ENCODE measurements around the gene TMEM255B. TPM values are rescaled to one million over a fixed set of nuclear protein-coding genes. Genes with fewer than 3 reads are reported as not detected.
"Not testable (repeated sequence)": the region's sequence is repeated elsewhere in the genome, so short reads cannot be mapped to it uniquely, and the experiment has no call there.

TMEM255B gene
- total and polyA plus RNA-seq, 9 of the 15 experiments (the other 6 are each of a cell fraction or from before 2014, with no cell fraction given), result 0.01 to 0.75 (median 0.23) TPM

DNA sequence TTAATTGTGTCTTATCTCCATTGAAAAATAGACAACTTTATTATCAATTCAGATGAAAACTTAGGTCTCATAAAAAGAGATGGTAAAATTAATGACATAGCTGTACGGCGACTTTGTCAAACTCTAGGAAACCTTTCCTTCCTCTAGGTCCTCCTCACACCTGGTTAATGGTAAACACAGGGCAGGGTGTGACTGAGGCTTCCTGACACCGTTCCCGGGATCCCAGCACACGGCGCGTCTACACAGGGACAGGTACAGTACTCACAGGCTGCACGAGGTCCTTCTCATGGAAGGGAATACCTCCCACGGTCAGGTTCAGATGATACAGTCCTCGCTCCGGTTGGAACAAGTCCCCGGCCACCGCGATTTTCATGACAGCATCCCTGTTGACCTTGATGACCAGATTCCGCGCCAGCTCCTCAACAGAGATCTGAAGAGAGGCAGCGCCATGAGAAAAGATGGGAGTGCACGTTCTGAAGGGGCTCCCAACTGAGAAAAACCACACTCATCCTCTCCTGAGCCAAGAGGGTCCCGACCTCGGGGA is 69.3 kb downstream of the TMEM255B start (continued):
- TF ChIP-seq, protein P1, sequence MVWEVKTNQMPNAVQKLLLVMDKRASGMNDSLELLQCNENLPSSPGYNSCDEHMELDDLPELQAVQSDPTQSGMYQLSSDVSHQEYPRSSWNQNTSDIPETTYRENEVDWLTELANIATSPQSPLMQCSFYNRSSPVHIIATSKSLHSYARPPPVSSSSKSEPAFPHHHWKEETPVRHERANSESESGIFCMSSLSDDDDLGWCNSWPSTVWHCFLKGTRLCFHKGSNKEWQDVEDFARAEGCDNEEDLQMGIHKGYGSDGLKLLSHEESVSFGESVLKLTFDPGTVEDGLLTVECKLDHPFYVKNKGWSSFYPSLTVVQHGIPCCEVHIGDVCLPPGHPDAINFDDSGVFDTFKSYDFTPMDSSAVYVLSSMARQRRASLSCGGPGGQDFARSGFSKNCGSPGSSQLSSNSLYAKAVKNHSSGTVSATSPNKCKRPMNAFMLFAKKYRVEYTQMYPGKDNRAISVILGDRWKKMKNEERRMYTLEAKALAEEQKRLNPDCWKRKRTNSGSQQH (CRISPR knock-in tag; IDR thresholded peaks at IDR 0.05), result no peak
- no peak for TF ChIP-seq TFAM (CRISPR knock-in tag; conservative IDR thresholded peaks at IDR 0.05)

DNA sequence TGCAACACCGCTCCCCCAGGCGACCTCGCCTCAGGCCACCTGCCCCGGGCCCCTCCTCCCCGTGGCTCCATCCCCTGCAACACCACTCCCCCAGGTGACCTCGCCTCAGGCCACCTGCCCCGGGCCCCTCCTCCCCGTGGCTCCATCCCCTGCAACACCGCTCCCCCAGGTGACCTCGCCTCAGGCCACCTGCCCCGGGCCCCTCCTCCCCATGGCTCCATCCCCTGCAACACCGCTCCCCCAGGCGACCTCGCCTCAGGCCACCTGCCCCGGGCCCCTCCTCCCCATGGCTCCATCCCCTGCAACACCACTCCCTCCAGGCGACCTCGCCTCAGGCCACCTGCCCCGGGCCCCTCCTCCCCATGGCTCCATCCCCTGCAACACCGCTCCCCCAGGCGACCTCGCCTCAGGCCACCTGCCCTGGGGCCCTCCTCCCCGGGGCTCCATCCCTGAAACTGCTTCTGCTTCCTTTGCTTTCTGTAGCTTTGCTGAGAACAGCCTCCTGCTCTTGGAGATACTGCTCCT is 71.5 kb downstream of the TMEM255B start:
- FAIRE-seq; H3K9me3 ChIP-seq (replicated peaks; ENCODE audit: control insufficient read depth, insufficient read depth, low read depth, low read length); intact Hi-C loops (cut with micrococcal nuclease); BruUV-seq (replicated peaks); H3K27ac ChIP-seq (ENCODE audit: extremely low read depth, low read depth, low read length); H3K27me3 ChIP-seq (ENCODE audit: control insufficient read depth in 2 of 2, insufficient read depth in 2 of 2, low read length in 2 of 2); ATAC-seq; H2AFZ ChIP-seq (ENCODE audit: low read depth, low read length); H3K9me1 ChIP-seq (ENCODE audit: control insufficient read depth, insufficient read depth, low read length); H3K36me3 ChIP-seq (ENCODE audit: control insufficient read depth, insufficient read depth, low read length); H3K4me1 ChIP-seq (replicated peaks in 1 of 2; ENCODE audit: control insufficient read depth in 2 of 2, insufficient read depth in 2 of 2, low read length in 2 of 2); DNase-seq (ENCODE audit: extremely low read depth in 1 of 4, low spot score in 3 of 4); H3K4me2 ChIP-seq (ENCODE audit: insufficient read depth, low read length); CTCF ChIA-PET (ENCODE audit: low intra/inter-chr PET ratio); H3K4me3 ChIP-seq; H3K79me2 ChIP-seq (ENCODE audit: control insufficient read depth, insufficient read depth, low read length); H3K9ac ChIP-seq (ENCODE audit: insufficient read depth in 1 of 2, low read depth in 2 of 2, low read length in 2 of 2); in situ Hi-C loops (cut with MboI); H4K20me1 ChIP-seq (replicated peaks; ENCODE audit: control insufficient read depth, insufficient read depth, low read length): not testable (repeated sequence)
- POLR2A ChIA-PET, result interaction anchor here (0.6 kb wide), 1 partner anchor 11 kb away, joined by 3 read pairs; no protein-coding TSS in a partner anchor
- no CpG with 5 or more reads among the region's 22 CpGs for WGBS (ENCODE audit: insufficient coverage, low coverage, missing lambda C conversion rate)
